AG10803 (cell line): ENCODE results near the gene PRG2.
"Not testable (repeated sequence)": the region's sequence is repeated elsewhere in the genome, so short reads cannot be mapped to it uniquely, and the experiment has no call there.

Source experiments
- DNase-seq: peaks from one replicate; pipeline ENCODE4 v3.0.0; 2010; ENCODE audit warnings: low read depth
- H3K4me3 ChIP-seq: 2 replicates; pipeline ENCODE4 v1.5.1; 2011; ENCODE audit warnings: mild to moderate bottlenecking, low read length, control low read depth
- CTCF ChIP-seq: conservative IDR thresholded peaks from 2 replicates; pipeline ENCODE4 v1.5.1; 2011; ENCODE audit warnings: mild to moderate bottlenecking, low read length, control low read depth, inconsistent platforms

Gene PRG2

GRCh38 chr11:57403802-57404147, 13.3 kb upstream of the PRG2 start:
- TF ChIP-seq CTCF = no peak
- DNase-seq = no peak
- H3K4me3 ChIP-seq = no peak overlapping the region

- not testable (repeated sequence) for H3K4me3 ChIP-seq
Observed at GRCh38 chr11:57403003-57403801, 12.8 kb upstream of the PRG2 start.

GRCh38 chr11:57402188-57403002, 11.9 kb upstream of the PRG2 start:
- no peak for TF ChIP-seq CTCF
- no peak for DNase-seq
- H3K4me3 ChIP-seq = no peak overlapping the region

More at GRCh38 chr11:57403003-57403801, 12.8 kb upstream of the PRG2 start:
- not testable (repeated sequence) for DNase-seq

- H3K4me3 ChIP-seq = no peak overlapping the region
- DNase-seq = no peak
- TF ChIP-seq CTCF = no peak
Observed at GRCh38 chr11:57399972-57400578, 9.6 kb upstream of the PRG2 start.

GRCh38 chr11:57399221-57399620, 8.8 kb upstream of the PRG2 start:
- TF ChIP-seq CTCF = no peak
- no peak overlapping the region for H3K4me3 ChIP-seq
- DNase-seq = no peak

GRCh38 chr11:57397394-57397990, 7.0 kb upstream of the PRG2 start:
- no peak for DNase-seq
- TF ChIP-seq CTCF = no peak

GRCh38 chr11:57396744-57397143, 6.3 kb upstream of the PRG2 start:
- no peak for TF ChIP-seq CTCF
- DNase-seq = no peak
- no peak overlapping the region for H3K4me3 ChIP-seq

More at GRCh38 chr11:57397394-57397990, 7.0 kb upstream of the PRG2 start:
- H3K4me3 ChIP-seq = no peak overlapping the region
